GM21390 (cell line): Measurements from ENCODE around the gene SUCLG2.

Source experiments
- ATAC-seq: cut with Tn5 transposase; IDR thresholded peaks from one replicate; pipeline ENCODE4 v1.9.1; 2021; ENCODE audit not compliant: unreplicated experiment

SUCLG2 gene

DNA sequence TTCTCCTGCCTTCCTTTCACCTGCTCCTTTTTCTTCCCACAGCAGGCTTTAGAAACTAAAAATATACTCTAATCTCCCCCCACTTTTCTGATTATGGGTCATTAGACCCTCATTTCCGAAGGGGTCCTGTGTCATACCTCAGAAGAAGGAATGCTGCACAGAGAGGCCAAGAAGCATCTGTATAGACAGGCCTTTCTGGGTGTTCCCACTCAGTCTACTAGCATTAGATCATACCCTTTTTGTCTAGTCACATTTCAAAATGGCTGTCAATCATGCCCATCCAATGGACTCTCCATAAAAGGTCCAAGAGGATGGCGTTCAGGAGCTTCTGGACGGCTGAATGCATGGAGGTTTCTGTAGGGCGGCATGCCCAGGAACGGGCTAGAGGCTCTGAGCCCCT, 192.2 kb downstream of the SUCLG2 start:
- no peak for ATAC-seq

DNA sequence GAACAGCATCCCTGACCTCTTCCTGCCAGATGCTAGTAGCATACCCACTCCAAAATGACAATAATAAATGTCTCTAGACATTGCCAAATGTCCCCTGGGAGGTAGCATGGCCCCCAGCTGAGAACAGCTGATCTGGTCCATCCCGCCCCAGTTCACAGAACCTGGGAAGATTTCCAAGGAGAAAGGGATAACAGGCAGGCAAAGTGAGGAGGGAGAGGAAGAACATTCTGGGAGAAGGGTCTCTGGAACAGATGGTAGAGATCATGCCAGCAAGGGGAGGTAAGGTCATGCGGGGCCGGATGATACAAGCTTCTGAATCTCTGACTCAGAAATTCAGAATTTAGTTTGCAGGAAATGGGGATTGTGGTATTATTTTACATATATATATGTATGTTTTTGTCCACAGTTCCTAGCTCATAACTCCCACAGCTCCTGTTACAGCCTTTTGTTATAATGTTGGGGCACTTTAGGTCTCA, 192.7 kb downstream of the SUCLG2 start:
- ATAC-seq = no peak

DNA sequence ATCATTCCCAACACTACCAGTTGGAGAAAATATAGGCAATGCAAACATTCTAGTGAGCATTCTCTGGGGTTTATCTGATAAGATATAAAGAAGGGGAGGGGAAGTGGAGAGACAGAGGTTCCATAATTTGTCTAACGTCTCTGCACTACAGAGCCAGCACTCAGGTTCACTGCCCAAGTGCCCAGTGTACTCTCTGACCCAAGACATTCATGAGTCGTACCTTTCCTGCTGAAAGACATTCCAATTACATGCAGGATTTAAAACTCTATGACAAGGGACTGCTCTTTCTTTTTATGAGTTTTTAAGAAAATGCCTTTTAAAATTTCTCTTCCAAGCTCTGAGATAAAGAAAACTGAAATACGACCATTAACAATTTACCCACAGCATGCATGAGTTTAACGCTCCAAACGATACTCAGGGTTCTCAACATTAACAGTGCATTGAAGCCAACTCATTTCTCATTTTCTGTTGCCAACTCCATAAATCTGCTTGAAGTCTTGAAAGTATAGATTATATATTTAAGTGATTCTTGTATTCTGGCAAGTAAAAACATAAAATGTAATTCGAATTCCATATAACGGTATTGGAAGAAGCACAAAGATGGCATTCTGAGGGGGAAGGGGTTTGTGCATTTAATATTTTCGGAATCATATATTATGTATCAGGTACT, 193.4 kb downstream of the SUCLG2 start:
- ATAC-seq = no peak

DNA sequence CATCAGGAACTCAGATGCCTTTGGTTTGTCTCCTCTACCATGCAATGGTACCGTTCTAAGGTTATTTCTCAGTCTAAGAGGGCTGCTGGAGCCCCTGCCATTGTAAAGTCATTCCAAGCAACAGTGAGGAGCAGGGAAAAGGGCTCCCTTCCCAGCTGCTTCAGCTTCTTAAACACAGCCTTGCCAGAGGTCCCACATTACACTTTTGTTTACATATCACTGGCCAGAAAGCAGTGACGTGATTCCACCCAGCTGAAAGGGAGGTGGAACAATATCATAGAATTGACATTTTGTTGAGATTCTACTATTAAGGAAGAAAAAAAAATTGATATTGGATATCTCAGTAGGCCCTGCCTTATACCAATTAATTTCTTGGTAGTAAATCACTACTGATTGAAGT, 194.6 kb downstream of the SUCLG2 start:
- ATAC-seq = no peak

DNA sequence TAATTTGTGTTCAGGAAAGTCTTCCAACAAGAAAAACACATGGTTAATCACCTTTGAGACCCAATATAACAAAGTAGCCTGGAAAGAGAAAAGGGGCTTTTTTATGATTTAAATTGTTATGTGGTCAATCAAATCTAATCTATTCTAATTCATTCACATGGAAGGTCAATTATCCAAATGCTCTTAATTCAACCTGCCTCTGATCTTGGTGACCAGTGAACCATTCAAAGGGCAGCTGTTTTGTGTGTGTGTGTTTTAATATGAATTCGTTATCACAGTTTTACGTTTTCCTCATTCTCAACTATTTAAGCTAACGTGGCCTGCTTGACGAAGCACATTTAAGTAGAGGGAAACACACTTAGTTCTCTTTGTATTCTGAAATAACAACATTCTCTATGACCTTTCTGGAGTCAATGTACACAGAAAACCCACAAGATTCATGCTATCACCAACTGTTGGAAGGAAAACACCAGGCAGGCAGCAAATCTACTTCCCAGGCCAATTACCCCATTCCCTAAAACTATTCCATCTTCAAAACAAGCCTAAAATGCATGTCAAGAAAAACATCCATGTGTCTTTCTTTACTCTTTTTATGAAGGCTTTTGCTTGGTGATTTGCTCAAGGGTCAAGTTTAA, 195.4 kb downstream of the SUCLG2 start:
- no peak for ATAC-seq

DNA sequence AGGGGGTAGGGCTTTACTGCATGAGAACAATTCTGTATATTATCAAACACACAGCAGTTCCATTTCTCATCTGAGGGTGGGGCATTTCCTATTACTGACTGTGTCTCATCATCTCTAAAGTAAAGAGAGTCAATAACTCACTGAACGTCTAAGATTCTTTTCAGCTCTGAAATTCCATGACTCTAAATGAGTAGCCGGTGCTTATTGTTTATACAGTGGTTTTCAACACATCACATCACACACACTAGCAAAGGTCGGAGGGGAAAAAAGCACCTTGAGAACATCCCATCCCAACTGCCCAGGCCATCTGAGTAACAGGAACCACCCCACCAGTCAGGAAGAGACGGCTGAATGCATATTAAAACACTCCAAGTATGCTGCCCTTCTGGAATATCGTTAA, 196.0 kb downstream of the SUCLG2 start:
- ATAC-seq = no peak

DNA sequence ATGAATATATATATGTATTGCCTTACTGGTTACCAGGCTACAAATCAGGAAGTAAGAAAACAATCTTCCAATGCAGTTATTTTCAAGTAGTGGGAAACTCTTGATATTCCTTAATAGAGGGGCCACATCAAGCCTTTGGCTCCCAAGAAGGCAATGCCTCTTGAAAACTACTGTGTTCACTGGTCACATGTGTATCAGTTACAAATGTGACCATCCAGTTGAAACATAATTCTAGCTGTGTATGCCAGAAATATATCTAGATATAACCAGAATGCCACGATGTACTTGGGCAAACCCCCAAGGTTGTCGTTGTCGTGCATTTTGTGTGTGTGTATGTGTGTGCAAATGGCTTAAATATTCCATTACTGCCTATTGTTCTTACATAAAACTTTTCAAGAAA, 200.8 kb downstream of the SUCLG2 start:
- no peak for ATAC-seq

DNA sequence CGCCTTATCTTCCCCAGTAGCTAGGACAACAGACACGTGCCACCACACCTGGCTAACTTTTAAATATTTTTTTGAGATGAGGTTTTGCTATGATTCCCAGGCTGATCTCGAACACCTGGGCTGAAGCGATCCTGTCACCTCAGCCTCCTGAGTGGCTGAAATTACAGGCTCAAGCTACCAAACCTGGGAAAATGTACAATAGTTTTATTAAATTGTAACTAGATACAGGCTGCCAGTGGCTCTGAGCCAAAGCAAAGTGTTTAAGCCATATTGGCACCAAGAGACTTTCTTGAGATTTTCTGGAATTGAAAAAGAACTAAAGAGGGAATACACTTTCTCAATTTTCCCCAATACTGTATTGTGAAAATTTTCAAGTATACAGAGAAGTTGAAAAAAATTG, 204.3 kb downstream of the SUCLG2 start:
- ATAC-seq = no peak

DNA sequence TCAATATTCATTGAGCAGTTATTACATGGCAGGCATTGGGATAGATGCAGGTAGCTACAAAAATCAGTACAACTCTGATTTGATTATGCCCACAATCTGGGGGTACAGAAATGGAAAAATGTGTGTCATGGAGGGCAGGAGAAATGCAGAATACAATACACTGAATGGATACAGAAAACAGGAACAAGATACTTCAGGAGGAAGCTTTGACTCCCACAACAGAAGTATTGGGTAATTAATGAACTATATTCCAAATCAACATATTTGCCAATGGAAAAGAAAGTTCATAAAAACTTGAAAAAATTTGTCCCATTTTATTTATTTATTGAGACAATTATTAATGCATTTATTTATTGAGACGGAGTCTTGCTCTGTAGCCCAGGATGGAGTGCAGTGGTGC, 207.0 kb downstream of the SUCLG2 start:
- ATAC-seq = no peak

DNA sequence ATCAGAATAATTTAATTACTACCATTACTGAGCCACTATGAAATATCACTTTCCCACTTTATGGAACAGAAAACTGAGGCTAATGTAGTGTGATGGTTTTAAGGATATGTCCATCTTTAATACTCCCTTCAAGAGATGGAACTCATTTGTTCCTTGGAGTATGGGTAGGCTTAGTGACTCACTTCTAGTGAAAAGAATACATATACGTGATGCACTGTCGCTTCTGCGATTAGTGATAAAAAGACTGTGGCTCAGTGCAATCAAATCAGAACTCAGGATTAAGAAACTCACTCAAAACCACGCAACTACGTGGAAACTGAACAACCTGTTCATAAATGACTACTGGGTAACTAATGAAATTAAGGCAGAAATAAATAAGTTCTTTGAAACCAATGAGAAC, 216.6 kb downstream of the SUCLG2 start:
- no peak for ATAC-seq

DNA sequence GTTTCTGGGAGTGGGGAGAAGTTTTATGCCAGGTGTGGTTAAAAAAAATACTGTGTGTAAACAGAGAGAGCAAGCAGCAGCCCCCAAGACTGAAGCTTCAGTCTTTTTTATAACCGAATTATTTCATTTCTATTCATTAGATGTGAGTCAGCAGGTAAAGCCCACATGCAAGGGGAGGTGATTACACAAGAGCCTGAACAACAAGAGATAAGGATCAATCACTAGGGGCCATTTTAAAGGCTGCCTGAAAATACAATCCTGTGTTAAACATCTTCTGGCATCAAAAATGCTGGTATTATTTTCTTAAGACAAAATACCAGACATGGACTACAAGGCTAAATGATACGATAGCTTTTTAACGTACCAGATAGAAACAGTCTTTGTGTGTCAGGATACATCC, 217.3 kb downstream of the SUCLG2 start:
- ATAC-seq = no peak

DNA sequence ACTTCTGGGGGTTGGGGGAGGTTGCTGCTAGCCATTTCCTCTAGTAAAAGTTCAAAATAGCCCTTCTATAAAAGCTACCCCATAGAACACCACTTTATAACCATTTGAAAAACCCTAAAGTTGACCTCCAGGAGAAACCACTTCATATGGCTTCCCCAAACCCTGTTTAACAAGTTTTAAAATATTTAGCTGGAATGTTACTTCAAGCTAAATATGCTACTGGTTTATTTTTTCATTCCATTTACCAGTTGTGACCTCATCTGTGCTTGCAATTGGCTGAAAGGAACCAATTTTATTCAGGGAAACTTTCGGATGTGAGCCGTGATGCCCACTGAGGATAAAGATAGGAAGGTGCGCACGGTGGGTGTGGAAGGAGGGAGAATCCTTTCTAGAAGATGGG, 221.3 kb downstream of the SUCLG2 start:
- ATAC-seq = no peak

DNA sequence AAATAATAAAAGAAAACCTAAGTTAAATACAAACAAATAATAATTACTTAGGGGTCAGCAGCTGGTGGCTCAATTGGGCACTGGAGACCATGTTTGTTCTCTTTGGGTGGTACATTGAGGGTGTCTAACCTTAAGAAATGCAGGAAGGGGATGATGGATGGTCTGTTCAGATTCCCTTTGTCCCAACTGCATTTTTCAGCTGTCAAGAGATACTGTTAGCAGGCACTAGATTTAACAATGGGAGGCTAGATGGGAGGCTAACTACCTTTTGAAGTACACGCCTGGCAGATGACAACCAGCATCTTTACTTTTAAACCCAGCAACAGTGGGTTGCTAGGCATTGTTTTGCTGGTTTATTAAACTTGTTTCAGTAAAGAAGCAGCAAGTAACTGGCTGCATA, 222.5 kb downstream of the SUCLG2 start:
- ATAC-seq = no peak

DNA sequence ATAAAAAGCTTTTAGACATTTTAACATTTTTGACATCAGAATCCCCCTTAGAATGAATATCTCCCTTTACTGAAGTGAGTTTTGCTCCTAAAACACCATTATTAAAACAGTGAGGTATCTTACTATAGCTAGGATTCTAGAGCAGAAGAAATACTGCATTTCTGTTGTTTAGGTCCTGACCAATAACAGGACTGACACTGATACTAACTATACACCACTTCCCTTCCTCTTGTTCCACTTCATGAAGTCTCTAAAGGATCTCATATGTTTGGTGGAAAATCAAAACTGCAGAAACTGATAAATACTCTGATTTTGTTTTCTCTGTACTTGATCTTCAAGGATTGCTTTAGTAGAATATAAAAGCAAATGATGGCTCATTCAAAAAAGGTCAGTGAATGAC, 230.7 kb downstream of the SUCLG2 start:
- ATAC-seq = no peak

DNA sequence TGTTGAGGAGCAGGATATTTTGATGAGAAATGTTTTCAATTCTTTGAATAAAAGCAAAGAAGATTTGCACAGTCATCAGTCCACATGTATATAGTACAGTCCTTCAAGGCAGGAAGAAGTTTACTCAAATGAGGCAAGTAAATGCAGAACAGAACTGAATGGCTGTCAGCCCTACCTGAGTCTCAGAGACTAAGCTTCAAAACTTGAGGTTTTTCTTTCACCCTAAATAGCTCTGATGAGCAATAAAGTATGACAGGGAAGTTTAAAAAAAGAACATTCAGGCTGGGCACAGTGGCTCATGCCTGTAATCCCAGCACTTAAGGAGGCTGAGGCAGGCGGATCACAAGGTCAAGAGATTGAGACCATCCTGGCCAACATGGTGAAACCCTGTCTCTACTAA, 232.5 kb downstream of the SUCLG2 start:
- ATAC-seq = no peak

DNA sequence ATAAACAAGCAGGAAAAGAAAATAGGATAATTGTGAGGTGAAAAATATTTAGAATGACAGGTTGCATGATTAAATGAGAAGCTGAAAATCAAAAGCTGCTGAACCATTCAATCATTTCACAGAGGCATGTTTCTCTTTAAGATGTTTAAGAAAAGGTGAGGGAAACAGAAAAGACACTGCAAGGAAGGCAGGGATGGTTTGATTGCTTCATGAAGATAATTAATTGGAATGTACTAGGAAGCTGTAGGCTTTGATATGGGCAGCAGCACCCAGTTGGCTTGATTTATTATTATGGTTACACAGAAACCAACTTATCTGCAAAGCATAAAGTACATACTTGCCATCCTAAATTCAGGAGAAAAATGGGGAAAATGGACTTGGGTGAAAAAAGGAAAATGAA, 234.6 kb downstream of the SUCLG2 start:
- no peak for ATAC-seq

DNA sequence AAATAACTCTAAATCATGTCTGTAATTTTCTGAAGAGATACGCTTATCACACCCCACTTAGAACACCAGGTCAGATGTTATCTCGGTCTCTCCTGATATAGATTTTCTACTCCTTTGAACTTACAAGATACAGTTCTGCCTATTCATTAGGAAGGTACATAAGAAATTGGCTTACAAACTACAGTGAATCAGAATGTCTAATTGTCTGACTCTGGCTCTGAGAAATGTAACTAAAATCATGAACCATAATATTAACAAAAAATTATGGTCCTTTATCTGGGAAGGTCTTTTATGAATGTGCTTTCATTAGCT, 235.2 kb downstream of the SUCLG2 start:
- ATAC-seq = no peak

DNA sequence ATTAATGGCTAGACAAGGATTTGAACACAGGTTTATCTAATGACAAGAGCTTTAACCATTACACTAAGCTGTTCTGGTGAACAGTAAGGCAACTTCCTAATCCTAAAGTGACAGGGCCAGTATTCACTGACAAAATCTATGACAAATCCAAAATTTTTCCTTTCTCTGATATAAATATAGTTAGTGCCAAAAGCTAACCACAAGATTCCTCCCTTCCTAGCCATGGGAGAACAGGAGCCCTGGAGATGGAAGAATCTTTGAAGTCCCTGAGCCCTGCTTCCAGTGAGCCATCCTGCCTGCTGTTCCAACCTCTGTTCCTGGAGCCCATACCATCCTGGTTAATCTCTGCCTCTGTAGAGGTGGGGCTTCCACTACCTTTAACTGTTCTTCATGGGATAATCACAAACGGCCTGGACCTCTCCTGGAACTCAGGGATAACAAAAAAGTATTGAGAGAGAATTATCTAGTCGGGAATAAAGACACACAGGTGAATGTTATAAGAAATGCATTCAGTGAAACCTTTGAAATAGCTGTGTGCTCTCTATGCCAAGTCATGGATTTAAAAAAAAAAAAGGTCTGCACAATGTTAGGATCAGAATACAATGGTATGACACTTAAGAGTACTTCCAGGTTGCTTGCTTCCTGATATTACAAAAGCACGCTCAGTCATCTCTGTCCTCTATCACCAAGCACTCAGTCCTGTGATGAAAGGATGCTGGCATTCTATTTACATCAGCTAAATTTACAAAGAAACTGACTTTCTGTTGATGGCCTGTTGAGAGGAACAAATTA, 235.8 kb downstream of the SUCLG2 start:
- ATAC-seq = no peak

DNA sequence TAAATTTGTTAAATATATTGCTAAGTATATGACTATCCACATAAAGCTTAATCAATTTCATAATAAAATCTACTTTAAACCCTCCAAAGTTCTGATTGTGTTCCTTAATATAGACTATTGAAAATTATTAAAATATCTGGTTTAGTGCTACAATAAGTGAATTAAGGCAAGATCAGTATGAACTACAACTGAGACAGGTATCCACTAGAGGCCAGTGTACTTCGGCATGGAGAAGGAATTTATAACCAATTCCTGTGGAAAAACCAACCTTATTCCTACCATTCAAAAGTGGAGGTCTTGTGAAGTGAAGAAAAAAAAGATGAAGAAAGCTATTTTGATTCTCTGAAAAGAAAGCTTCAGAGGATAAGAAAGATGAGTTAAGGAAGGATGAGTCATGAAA, 237.7 kb downstream of the SUCLG2 start:
- ATAC-seq = no peak

DNA sequence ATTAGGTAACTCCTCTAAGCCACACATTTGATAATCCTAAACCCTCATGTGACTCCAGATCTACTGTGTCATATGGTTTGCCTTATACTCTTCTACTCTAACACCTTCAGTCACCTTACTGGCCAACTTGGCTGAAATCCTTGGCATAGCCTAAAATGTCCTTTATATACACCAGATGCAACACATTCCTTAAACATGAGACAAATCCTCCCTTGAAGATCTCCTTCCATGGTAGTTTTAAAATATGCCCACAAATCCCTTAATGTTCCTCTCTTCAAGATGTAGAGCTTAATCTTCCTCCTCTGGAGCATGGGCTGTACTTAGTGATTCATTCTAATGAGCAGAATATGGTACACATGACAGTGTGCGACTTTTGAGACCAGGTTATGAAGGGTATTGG, 238.9 kb downstream of the SUCLG2 start:
- ATAC-seq = no peak

DNA sequence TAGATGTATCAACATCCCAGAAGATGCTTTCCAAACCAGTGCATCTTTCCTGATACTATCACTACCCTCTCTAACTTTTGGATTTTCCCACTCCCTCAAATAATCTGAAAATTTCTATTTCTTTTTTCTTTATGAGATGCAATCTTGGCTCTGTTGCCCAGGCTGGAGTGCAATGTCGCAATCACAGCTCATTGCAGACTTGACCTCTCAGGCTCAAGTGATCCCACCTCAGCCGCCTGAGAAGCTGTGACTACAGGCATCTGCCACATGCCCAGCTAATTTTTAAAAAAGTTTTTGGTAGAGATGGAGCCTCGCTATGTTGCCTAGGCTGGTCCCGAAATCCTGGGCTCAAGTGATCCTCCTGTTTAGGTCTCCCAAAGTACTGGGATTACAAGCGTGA, 239.7 kb downstream of the SUCLG2 start:
- no peak for ATAC-seq

DNA sequence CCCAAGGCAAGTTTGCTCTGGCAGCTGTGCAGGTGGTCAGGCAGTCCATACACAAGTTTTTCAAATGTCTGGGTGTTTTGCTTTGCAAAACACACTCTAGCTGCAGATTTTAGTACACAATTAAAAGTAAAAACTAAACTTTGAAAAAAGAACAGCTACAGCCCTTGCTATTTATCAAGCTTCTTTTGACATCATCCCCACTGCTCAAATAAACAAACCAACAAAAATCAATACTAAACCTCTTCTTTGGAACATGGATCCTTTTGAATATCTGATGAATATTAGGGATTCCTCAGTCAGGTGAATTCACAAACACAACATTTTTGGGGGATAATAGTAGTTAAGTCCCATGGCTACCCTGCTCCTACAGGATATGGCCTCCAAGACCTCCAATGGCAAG, 249.2 kb downstream of the SUCLG2 start:
- no peak for ATAC-seq
